Adrenal gland (tissue), 5 donors: ENCODE data around the gene MAP3K20.

Experiments used
- CTCF ChIP-seq, 6 experiments: fragments of 450-650 bp in 4 of 6; fragments of 200-600 bp in 2 of 6; sonication (generic) in 1 of 6; IDR thresholded peaks; 1 replicate in 5 of 6; 2 replicates in 1 of 6; pipeline versions ENCODE4 v1.5.1 to v1.8.0; 2016 to 2021; ENCODE audit warnings: antibody characterized with exemption in 6 of 6, mild to moderate bottlenecking in 2 of 6, moderate library complexity in 1 of 6
- POLR2A ChIP-seq, 2 donors: fragments of 450-650 bp; IDR thresholded peaks; one replicate each; pipeline ENCODE4 v1.6.1; 2017; ENCODE audit warnings: antibody characterized with exemption in 2 of 2, mild to moderate bottlenecking in 2 of 2, moderate library complexity in 1 of 2
- donor health status: DM: no; HTN: no; CAD: no.

GRCh38 chr2:173229086-173229485, 153.4 kb downstream of the MAP3K20 start:
- TF ChIP-seq CTCF (IDR thresholded peaks at IDR 0.05), result no peak
- TF ChIP-seq POLR2A (IDR thresholded peaks at IDR 0.05), result no peak
